Activated CD4-positive, alpha-beta T cell treated with anti-CD3 and anti-CD28 coated beads for 1 hour (primary cell): ENCODE results near the gene B4GALT7.
"Not testable (repeated sequence)": the region's sequence is repeated elsewhere in the genome, so short reads cannot be mapped to it uniquely, and the experiment has no call there.

ENCODE experiments used
- DNase-seq: peaks from one replicate; pipeline ENCODE4 v3.0.0-alpha.2; 2020

The B4GALT7 gene

GRCh38 chr5:177610131-177610769 is 10.3 kb downstream of the B4GALT7 start:
- DNase-seq: no peak

GRCh38 chr5:177610770-177611445 is 11.0 kb downstream of the B4GALT7 start:
- no peak for DNase-seq

GRCh38 chr5:177611446-177612214 is 11.7 kb downstream of the B4GALT7 start:
- no peak for DNase-seq

- DNase-seq: no peak
Observed at GRCh38 chr5:177612215-177612673, 12.3 kb downstream of the B4GALT7 start.

- DNase-seq: no peak
Observed at GRCh38 chr5:177620560-177620959, 20.6 kb downstream of the B4GALT7 start.

GRCh38 chr5:177624172-177624571 is 24.2 kb downstream of the B4GALT7 start:
- not testable (repeated sequence) for DNase-seq

GRCh38 chr5:177630186-177630585 is 30.3 kb downstream of the B4GALT7 start:
- not testable (repeated sequence) for DNase-seq

- not testable (repeated sequence) for DNase-seq
Observed at GRCh38 chr5:177634912-177635311, 35.0 kb downstream of the B4GALT7 start.

GRCh38 chr5:177645462-177645861 is 45.5 kb downstream of the B4GALT7 start:
- not testable (repeated sequence) for DNase-seq

- DNase-seq: not testable (repeated sequence)
Observed at GRCh38 chr5:177651235-177651634, 51.3 kb downstream of the B4GALT7 start.

GRCh38 chr5:177657846-177658245 is 57.9 kb downstream of the B4GALT7 start:
- not testable (repeated sequence) for DNase-seq

GRCh38 chr5:177658542-177658941 is 58.6 kb downstream of the B4GALT7 start:
- not testable (repeated sequence) for DNase-seq
